Suprapubic skin (tissue), 4 donors: Measurements from ENCODE around the gene TTYH2. TPM values are rescaled to one million over a fixed set of nuclear protein-coding genes. Genes with fewer than 3 reads are reported as not detected.

Source experiments
- DNase-seq, 2 donors: peaks; one replicate each; pipeline ENCODE4 v3.0.0-alpha.2; 2019; ENCODE audit warnings: low spot score in 2 of 2
- H3K27ac ChIP-seq: fragments of 200-600 bp; sonication (generic); one replicate; pipeline ENCODE4 v1.5.1; 2019
- H3K27me3 ChIP-seq: fragments of 200-600 bp; sonication (generic); one replicate; pipeline ENCODE4 v1.5.1; 2019
- H3K36me3 ChIP-seq: fragments of 200-600 bp; sonication (generic); one replicate; pipeline ENCODE4 v1.5.1; 2019
- H3K4me1 ChIP-seq: fragments of 200-600 bp; sonication (generic); one replicate; pipeline ENCODE4 v1.5.1; 2019
- H3K4me3 ChIP-seq: fragments of 200-600 bp; sonication (generic); one replicate; pipeline ENCODE4 v1.5.1; 2019; ENCODE audit warnings: mild to moderate bottlenecking
- H3K9me3 ChIP-seq: fragments of 200-600 bp; sonication (generic); one replicate; pipeline ENCODE4 v1.5.1; 2019
- EP300 ChIP-seq: sonication (generic); formaldehyde crosslinking; IDR thresholded peaks from one replicate; pipeline ENCODE4 v1.6.1; 2017; ENCODE audit warnings: antibody characterized with exemption
- POLR2A ChIP-seq, 2 donors: fragments of 450-650 bp; IDR thresholded peaks; one replicate each; pipeline ENCODE4 v1.6.1; 2017; ENCODE audit warnings: antibody characterized with exemption in 2 of 2, mild to moderate bottlenecking in 2 of 2, moderate library complexity in 2 of 2
- POLR2AphosphoS5 ChIP-seq, 3 donors: sonication (generic); formaldehyde crosslinking; IDR thresholded peaks; one replicate each; pipeline ENCODE4 v1.6.1; 2017; ENCODE audit warnings: antibody characterized with exemption in 3 of 3
- WGBS: methylation state at CpG from one replicate; pipeline ENCODE4 v1.1.5; 2018; 5-methylcytosine and 5-hydroxymethylcytosine counted together
- total RNA-seq, 4 donors: library from RNA; depleted of rRNA; stranded (reverse); fragments of >200 nt; gene quantifications; one replicate each; pipeline ENCODE4 v1.1.0, GENCODE V29; 2016
- TF ChIP-seq, protein P1 (sequence below), 2 donors: fragments of 200-600 bp in 1 of 2; fragments of 450-650 bp in 1 of 2; sonication (generic) in 1 of 2; IDR thresholded peaks; one replicate each; pipeline ENCODE4 v1.5.1; 2016 to 2019; ENCODE audit warnings: antibody characterized with exemption in 2 of 2, mild to moderate bottlenecking in 1 of 2, moderate library complexity in 1 of 2

Gene TTYH2
- total RNA-seq, 4 donors from 2014 or later, result 5.7 to 12.0 (median 8.2) TPM

- no peak for DNase-seq
Observed at GRCh38 chr17:74180336-74180735, 33.0 kb upstream of the TTYH2 start.

GRCh38 chr17:74181341-74181740 is 32.0 kb upstream of the TTYH2 start:
- no peak for DNase-seq
- 93% methylated on average over 4 of the region's 4 CpGs for WGBS
- peaks cover 45% of the 10 kb centered on the region for H3K27me3 ChIP-seq
- no peaks in the 10 kb centered on the region for H3K4me1 ChIP-seq
- no peaks in the 10 kb centered on the region for H3K36me3 ChIP-seq
- TF ChIP-seq, protein P1, sequence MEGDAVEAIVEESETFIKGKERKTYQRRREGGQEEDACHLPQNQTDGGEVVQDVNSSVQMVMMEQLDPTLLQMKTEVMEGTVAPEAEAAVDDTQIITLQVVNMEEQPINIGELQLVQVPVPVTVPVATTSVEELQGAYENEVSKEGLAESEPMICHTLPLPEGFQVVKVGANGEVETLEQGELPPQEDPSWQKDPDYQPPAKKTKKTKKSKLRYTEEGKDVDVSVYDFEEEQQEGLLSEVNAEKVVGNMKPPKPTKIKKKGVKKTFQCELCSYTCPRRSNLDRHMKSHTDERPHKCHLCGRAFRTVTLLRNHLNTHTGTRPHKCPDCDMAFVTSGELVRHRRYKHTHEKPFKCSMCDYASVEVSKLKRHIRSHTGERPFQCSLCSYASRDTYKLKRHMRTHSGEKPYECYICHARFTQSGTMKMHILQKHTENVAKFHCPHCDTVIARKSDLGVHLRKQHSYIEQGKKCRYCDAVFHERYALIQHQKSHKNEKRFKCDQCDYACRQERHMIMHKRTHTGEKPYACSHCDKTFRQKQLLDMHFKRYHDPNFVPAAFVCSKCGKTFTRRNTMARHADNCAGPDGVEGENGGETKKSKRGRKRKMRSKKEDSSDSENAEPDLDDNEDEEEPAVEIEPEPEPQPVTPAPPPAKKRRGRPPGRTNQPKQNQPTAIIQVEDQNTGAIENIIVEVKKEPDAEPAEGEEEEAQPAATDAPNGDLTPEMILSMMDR (IDR thresholded peaks at IDR 0.05), result no peak
- TF ChIP-seq POLR2AphosphoS5 (IDR thresholded peaks at IDR 0.05) (no peak), EP300 (no peak), POLR2A (IDR thresholded peaks at IDR 0.05) (no peak)
- H3K27ac ChIP-seq, result no peak overlapping the region
- H3K9me3 ChIP-seq, result no peaks in the 10 kb centered on the region
- H3K4me3 ChIP-seq, result no peak overlapping the region

More at GRCh38 chr17:74180336-74180735, 33.0 kb upstream of the TTYH2 start:
- TF ChIP-seq, protein P1 (IDR thresholded peaks at IDR 0.05), result no peak
- no peak for TF ChIP-seq POLR2AphosphoS5 (IDR thresholded peaks at IDR 0.05)
- TF ChIP-seq POLR2A (IDR thresholded peaks at IDR 0.05), result no peak
- TF ChIP-seq EP300, result no peak
- Histone ChIP-seq H3K27ac (no peak overlapping the region), H3K4me3 (no peak overlapping the region), H3K9me3 (no peaks in the 10 kb centered on the region), H3K36me3 (no peaks in the 10 kb centered on the region), H3K4me1 (no peaks in the 10 kb centered on the region), H3K27me3 (peaks cover 45% of the 10 kb centered on the region)
- 62% methylated on average over 8 of the region's 8 CpGs for WGBS

DNA sequence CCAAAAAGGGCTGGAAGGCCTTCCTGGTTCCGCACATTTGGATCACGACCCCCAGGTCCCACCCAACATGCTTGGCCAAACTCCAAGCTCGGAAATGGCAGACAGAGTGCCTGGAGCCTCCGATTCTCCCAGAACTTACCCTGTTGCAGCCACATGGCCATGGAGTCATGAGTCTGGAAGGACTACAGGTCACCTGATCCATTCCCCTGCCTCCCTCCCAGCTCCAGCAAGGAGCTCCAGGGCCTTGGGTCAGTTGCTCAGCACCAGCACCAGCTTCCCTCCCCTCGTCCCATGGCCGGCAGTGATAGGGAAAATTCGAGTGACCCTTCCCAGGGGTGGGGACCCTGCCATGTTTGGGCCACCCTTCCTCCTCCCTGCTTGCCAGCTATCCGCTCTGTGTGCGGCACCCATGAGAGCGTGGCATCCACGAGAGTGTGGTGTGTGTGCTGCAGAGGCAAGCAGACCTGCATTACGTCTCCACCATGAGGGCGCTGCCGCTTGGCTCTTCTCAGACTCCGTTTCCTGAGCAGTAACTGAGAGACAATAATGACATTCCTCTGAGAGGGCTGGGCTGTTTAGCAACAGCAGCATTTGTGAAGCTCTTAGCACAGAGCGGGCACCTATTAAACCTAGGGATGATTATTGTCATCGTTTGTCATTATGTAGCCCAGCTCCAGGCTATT is 31.2 kb upstream of the TTYH2 start:
- H3K36me3 ChIP-seq, result no peaks in the 10 kb centered on the region
- no peak overlapping the region for H3K27ac ChIP-seq
- no peak overlapping the region for H3K4me3 ChIP-seq
- H3K4me1 ChIP-seq, result no peaks in the 10 kb centered on the region
- H3K27me3 ChIP-seq, result peaks cover 46% of the 10 kb centered on the region
- TF ChIP-seq EP300 (no peak), POLR2A (IDR thresholded peaks at IDR 0.05) (no peak), POLR2AphosphoS5 (IDR thresholded peaks at IDR 0.05) (no peak)
- TF ChIP-seq, protein P1 (IDR thresholded peaks at IDR 0.05), result no peak
- WGBS, result 74% methylated on average over 17 of the region's 17 CpGs
- no peaks in the 10 kb centered on the region for H3K9me3 ChIP-seq
- DNase-seq, result no peak

DNA sequence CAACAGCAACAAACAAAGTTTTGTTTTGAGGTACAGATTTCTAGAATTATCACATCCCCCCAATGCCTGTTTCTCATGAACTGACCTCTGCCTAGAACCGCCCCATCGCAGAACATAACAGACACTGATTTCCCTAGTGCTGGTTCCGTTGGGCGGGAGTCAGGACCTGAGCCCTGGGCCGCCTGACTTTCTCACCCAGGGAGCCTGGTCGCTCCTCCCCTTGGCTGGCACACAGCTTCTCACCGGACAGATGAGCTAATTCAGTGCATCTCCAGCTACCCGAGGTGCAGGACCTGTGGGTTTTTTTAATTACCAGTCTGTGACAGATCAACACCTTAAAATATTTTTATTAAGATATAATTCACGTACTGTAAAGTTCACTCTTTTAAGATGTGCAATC is 30.0 kb upstream of the TTYH2 start:
- H3K36me3 ChIP-seq, result no peaks in the 10 kb centered on the region
- H3K4me1 ChIP-seq, result no peaks in the 10 kb centered on the region
- no peak overlapping the region for H3K27ac ChIP-seq
- H3K4me3 ChIP-seq, result no peak overlapping the region
- DNase-seq, result no peak
- H3K9me3 ChIP-seq, result no peaks in the 10 kb centered on the region
- peaks cover 46% of the 10 kb centered on the region for H3K27me3 ChIP-seq
- 76% methylated on average over 9 of the region's 9 CpGs for WGBS
- TF ChIP-seq EP300 (no peak), POLR2A (IDR thresholded peaks at IDR 0.05) (no peak), POLR2AphosphoS5 (IDR thresholded peaks at IDR 0.05) (no peak)
- TF ChIP-seq, protein P1 (IDR thresholded peaks at IDR 0.05), result no peak

DNA sequence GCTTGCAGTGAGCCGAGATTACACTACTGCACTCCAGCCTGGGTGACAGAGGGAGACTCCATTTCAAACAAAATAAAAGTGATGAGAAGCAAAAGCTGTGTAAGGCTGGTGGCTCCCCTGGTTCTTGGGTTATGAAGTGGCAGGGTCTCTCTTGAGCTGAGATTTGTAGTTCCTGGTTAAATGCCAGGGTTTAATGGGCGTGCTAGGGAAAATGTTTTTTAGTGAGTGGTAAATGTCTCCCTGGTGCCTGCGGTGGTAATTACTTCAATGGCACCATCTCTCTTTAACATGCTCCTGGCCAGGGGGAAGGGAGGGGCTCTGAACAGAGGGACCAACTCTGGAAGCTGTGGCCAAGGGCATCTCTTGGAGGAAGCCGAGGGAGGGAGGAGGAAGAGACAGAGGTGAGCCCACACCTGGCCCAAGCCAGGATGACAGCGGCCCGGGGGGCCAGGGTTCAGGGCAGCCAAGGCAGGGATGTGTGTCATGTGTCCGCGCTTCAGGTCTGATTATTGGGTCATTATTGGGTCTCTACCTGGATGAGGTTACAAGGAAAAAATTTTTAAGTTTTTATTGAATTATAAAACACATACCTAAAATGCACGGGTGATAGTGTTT is 27.7 kb upstream of the TTYH2 start:
- Histone ChIP-seq H3K4me1 (no peaks in the 10 kb centered on the region), H3K9me3 (no peaks in the 10 kb centered on the region), H3K36me3 (no peaks in the 10 kb centered on the region), H3K27ac (no peak overlapping the region), H3K27me3 (peaks cover 35% of the 10 kb centered on the region), H3K4me3 (no peak overlapping the region)
- TF ChIP-seq EP300 (no peak), POLR2A (IDR thresholded peaks at IDR 0.05) (no peak), POLR2AphosphoS5 (IDR thresholded peaks at IDR 0.05) (no peak)
- TF ChIP-seq, protein P1 (IDR thresholded peaks at IDR 0.05), result no peak
- WGBS, result 49% methylated on average over 9 of the region's 9 CpGs
- DNase-seq, result no peak
